Omental fat pad (tissue), 4 donors: ENCODE measurements around the gene PDE1A. TPM values are rescaled to one million over a fixed set of nuclear protein-coding genes. Genes with fewer than 3 reads are reported as not detected.
A peak's percentile ranks its signal among the peaks of the same experiment; 100 is the strongest.

Experiments
- ATAC-seq: fragments of 150-250 bp; one replicate; pipeline ENCODE4 v1.9.1; 2016; ENCODE audit warnings: mild to moderate bottlenecking, moderate library complexity; ENCODE audit not compliant: low FRiP score
- DNase-seq: peaks from one replicate; pipeline ENCODE4 v3.0.0-alpha.2; 2019; ENCODE audit warnings: low spot score
- CTCF ChIP-seq, 3 donors: fragments of 450-650 bp; IDR thresholded peaks; one replicate each; pipeline ENCODE4 v1.5.1; 2016 to 2017; ENCODE audit warnings: antibody characterized with exemption in 3 of 3, mild to moderate bottlenecking in 3 of 3, moderate library complexity in 2 of 3
- total RNA-seq, 4 donors: library from RNA; depleted of rRNA; stranded (reverse); fragments of >200 nt; gene quantifications; one replicate each; pipeline ENCODE4 v1.1.0, GENCODE V29; 2016

Gene PDE1A
- total RNA-seq, 4 donors from 2014 or later = 7.9 to 28.2 (median 13.1) TPM

GRCh38 chr2:182432051-182432450, 5.2 kb upstream of the PDE1A start:
- TF ChIP-seq CTCF (IDR thresholded peaks at IDR 0.05) = no peak
- ATAC-seq (no peak), DNase-seq (no peak)

- TF ChIP-seq CTCF (IDR thresholded peaks at IDR 0.05) = no peak
- DNase-seq (no peak), ATAC-seq (no peak)
Measured at GRCh38 chr2:182428476-182428875, 1.6 kb upstream of the PDE1A start.

- DNase-seq (no peak), ATAC-seq (peak; percentile 61)
- TF ChIP-seq CTCF (IDR thresholded peaks at IDR 0.05) = no peak
Measured at GRCh38 chr2:182426082-182426917, 536 bp downstream of the PDE1A start.

- ATAC-seq (no peak), DNase-seq (no peak)
- no peak for TF ChIP-seq CTCF (IDR thresholded peaks at IDR 0.05)
Measured at GRCh38 chr2:182422864-182423263, 4.0 kb downstream of the PDE1A start.

GRCh38 chr2:182420669-182421068, 6.2 kb downstream of the PDE1A start:
- ATAC-seq (no peak), DNase-seq (no peak)
- TF ChIP-seq CTCF (IDR thresholded peaks at IDR 0.05) = no peak

GRCh38 chr2:182416861-182417260, 10.0 kb downstream of the PDE1A start:
- no peak for TF ChIP-seq CTCF (IDR thresholded peaks at IDR 0.05)
- ATAC-seq (no peak), DNase-seq (no peak)

- no peak for ATAC-seq
- TF ChIP-seq CTCF (IDR thresholded peaks at IDR 0.05) = no peak
- no peak for DNase-seq
Measured at GRCh38 chr2:182416191-182416590, 10.6 kb downstream of the PDE1A start.
